Fibroblast of lung (primary cell): ENCODE measurements around the gene MYH10. TPM values are rescaled to one million over a fixed set of nuclear protein-coding genes. Genes with fewer than 3 reads are reported as not detected.

Experiments
- DNase-seq, 2 donors: peaks; one replicate each; pipeline versions ENCODE4 v3.0.0 to v3.0.0-alpha.2; 2010; ENCODE audit warnings: low read depth in 2 of 2
- H2AFZ ChIP-seq: 2 replicates; pipeline ENCODE4 v1.5.1; 2012; ENCODE audit warnings: low read length, control low read depth, inconsistent platforms
- H3K27ac ChIP-seq: 2 replicates; pipeline ENCODE4 v1.5.1; 2011; ENCODE audit warnings: low read length, control low read depth; ENCODE audit not compliant: insufficient read depth
- H3K27me3 ChIP-seq: 2 replicates; pipeline ENCODE4 v1.5.1; 2011; ENCODE audit warnings: mild to moderate bottlenecking, low read length; ENCODE audit not compliant: control insufficient read depth, insufficient read depth
- H3K36me3 ChIP-seq: 2 replicates; pipeline ENCODE4 v1.5.1; 2011; ENCODE audit warnings: low read length; ENCODE audit not compliant: control insufficient read depth, insufficient read depth
- H3K4me1 ChIP-seq: 2 replicates; pipeline ENCODE4 v1.5.1; 2011; ENCODE audit warnings: low read length; ENCODE audit not compliant: control insufficient read depth, insufficient read depth; ENCODE audit errors: extremely low read depth
- H3K4me2 ChIP-seq: 2 replicates; pipeline ENCODE4 v1.5.1; 2011; ENCODE audit warnings: low read length, control low read depth; ENCODE audit not compliant: insufficient read depth; ENCODE audit errors: extremely low read depth
- H3K4me3 ChIP-seq, 4 experiments: fragments of 200-600 bp in 1 of 4; sonication (generic) in 1 of 4; replicated peaks in 1 of 4; 2 replicates each; pipeline ENCODE4 v1.5.1; 2011 to 2016; ENCODE audit warnings: low read length in 4 of 4, low read depth in 3 of 4, mild to moderate bottlenecking in 3 of 4, control low read depth in 2 of 4, inconsistent platforms in 1 of 4, mixed read lengths in 1 of 4; ENCODE audit not compliant: insufficient read depth in 1 of 4; ENCODE audit errors: control extremely low read depth in 1 of 4
- H3K79me2 ChIP-seq: 2 replicates; pipeline ENCODE4 v1.5.1; 2012; ENCODE audit warnings: mild to moderate bottlenecking, low read length, inconsistent platforms; ENCODE audit not compliant: control insufficient read depth, insufficient read depth
- H3K9ac ChIP-seq: 2 replicates; pipeline ENCODE4 v1.5.1; 2011; ENCODE audit warnings: mild to moderate bottlenecking, low read length, control low read depth; ENCODE audit not compliant: insufficient read depth
- H3K9me3 ChIP-seq: 2 replicates; pipeline ENCODE4 v1.5.1; 2012; ENCODE audit warnings: low read depth, low read length; ENCODE audit not compliant: control insufficient read depth, insufficient read depth
- H4K20me1 ChIP-seq: 2 replicates; pipeline ENCODE4 v1.5.1; 2011; ENCODE audit warnings: low read length; ENCODE audit not compliant: control insufficient read depth, insufficient read depth; ENCODE audit errors: extremely low read depth
- EZH2 ChIP-seq: IDR thresholded peaks from 2 replicates; pipeline ENCODE4 v1.5.1; 2012; ENCODE audit warnings: low read length, control low read depth, mild to moderate bottlenecking; ENCODE audit errors: missing control alignments
- polyA plus RNA-seq, 2 donors: library from polyadenylated mRNA; depleted of rRNA in 1 of 2; stranded (reverse) in 1 of 2; unstranded in 1 of 2; fragments of >200 nt; gene quantifications; 2 replicates each; pipeline ENCODE4 v1.2.1, GENCODE V29; 2011 to 2012; ENCODE audit warnings: missing spikeins in 1 of 2
- total RNA-seq: library from RNA; depleted of rRNA; stranded (reverse); fragments of >200 nt; gene quantifications from 2 replicates; pipeline ENCODE4 v1.2.1, GENCODE V29; 2014
- TF ChIP-seq, protein P1 (sequence below), 2 donors: IDR thresholded peaks in 1 of 2; conservative IDR thresholded peaks in 1 of 2; 1 replicate in 1 of 2; 2 replicates in 1 of 2; pipeline ENCODE4 v1.5.1; 2011 to 2012; ENCODE audit warnings: low read length in 2 of 2, control low read depth in 1 of 2, inconsistent platforms in 1 of 2, low read depth in 1 of 2, mild to moderate bottlenecking in 1 of 2

The MYH10 gene
- total and polyA plus RNA-seq, 2 donors (not counting 1 experiment from before 2014, with no cell fraction given), result 54.6 to 104 TPM

GRCh38 chr17:8518326-8518725 lies 112.2 kb downstream of the MYH10 start:
- Histone ChIP-seq H3K4me2 (no peak overlapping the region), H3K4me1 (no peaks in the 10 kb centered on the region), H3K27ac (no peak overlapping the region), H3K79me2 (no peaks in the 10 kb centered on the region), H4K20me1 (no peaks in the 10 kb centered on the region), H3K36me3 (peaks cover 6% of the 10 kb centered on the region), H3K9ac (no peak overlapping the region), H3K9me3 (no peaks in the 10 kb centered on the region), H3K27me3 (no peaks in the 10 kb centered on the region), H2AFZ (no peak overlapping the region), H3K4me3 (no peak overlapping the region)
- TF ChIP-seq, protein P1, sequence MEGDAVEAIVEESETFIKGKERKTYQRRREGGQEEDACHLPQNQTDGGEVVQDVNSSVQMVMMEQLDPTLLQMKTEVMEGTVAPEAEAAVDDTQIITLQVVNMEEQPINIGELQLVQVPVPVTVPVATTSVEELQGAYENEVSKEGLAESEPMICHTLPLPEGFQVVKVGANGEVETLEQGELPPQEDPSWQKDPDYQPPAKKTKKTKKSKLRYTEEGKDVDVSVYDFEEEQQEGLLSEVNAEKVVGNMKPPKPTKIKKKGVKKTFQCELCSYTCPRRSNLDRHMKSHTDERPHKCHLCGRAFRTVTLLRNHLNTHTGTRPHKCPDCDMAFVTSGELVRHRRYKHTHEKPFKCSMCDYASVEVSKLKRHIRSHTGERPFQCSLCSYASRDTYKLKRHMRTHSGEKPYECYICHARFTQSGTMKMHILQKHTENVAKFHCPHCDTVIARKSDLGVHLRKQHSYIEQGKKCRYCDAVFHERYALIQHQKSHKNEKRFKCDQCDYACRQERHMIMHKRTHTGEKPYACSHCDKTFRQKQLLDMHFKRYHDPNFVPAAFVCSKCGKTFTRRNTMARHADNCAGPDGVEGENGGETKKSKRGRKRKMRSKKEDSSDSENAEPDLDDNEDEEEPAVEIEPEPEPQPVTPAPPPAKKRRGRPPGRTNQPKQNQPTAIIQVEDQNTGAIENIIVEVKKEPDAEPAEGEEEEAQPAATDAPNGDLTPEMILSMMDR (conservative IDR thresholded peaks at IDR 0.05 in 1 of 2, IDR thresholded peaks at IDR 0.05 in 1 of 2; ENCODE audit: low read depth in 1 of 2, low read length in 2 of 2), result no peak
- no peak for TF ChIP-seq EZH2
- DNase-seq, result no peak

DNA sequence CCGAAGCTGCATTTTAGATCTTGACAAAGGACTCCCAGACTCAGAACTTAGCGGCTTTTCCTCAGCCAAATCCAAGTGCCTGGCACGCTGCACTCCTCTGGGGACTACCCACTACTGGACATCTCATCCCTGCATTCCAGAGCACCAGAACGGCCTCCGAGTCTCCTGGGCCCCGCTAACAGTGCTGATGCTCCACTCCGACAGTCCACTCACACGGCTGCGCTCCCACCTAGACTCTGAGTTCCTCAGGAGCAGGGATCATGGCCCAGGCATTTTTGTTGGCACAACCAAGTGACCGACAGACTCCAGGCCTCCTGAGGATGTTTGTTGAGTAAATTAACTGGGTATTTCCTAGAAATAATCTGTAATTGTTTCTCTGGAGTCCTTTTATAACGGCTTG lies 115.7 kb downstream of the MYH10 start:
- DNase-seq, result no peak
- H3K4me2 ChIP-seq, result no peak overlapping the region
- no peaks in the 10 kb centered on the region for H4K20me1 ChIP-seq
- TF ChIP-seq EZH2, result no peak
- TF ChIP-seq, protein P1 (conservative IDR thresholded peaks at IDR 0.05 in 1 of 2, IDR thresholded peaks at IDR 0.05 in 1 of 2; ENCODE audit: low read depth in 1 of 2, low read length in 2 of 2), result no peak
- no peaks in the 10 kb centered on the region for H3K79me2 ChIP-seq
- no peak overlapping the region for H2AFZ ChIP-seq
- peaks cover 6% of the 10 kb centered on the region for H3K36me3 ChIP-seq
- no peaks in the 10 kb centered on the region for H3K27me3 ChIP-seq
- H3K9me3 ChIP-seq, result no peaks in the 10 kb centered on the region
- H3K4me1 ChIP-seq, result no peaks in the 10 kb centered on the region
- no peak overlapping the region for H3K9ac ChIP-seq
- no peak overlapping the region for H3K4me3 ChIP-seq
- no peak overlapping the region for H3K27ac ChIP-seq

DNA sequence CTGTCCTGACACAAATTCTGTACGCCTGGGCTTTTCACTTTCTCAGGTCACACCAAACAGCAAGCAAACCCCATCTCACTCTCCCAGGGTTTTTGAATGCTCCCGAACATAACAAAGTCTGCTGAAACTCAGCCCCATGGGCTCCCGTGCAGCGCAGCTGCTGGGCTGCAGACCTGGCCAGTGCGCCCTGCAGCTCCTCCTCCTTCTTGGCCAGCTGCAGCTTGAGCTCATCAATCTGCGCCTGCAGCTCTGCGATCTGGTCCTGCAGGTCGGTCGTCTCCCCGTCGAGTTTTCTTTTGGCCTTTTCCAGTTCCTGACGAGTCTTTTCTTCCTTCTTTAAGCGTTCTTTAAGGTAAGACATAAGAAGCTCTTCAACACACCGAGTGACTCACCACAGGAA lies 124.4 kb downstream of the MYH10 start:
- H4K20me1 ChIP-seq, result no peaks in the 10 kb centered on the region
- no peak overlapping the region for H3K9ac ChIP-seq
- no peak overlapping the region for H3K27ac ChIP-seq
- H3K79me2 ChIP-seq, result no peaks in the 10 kb centered on the region
- no peak overlapping the region for H2AFZ ChIP-seq
- H3K4me2 ChIP-seq, result no peak overlapping the region
- H3K4me1 ChIP-seq, result no peaks in the 10 kb centered on the region
- H3K4me3 ChIP-seq, result no peak overlapping the region
- DNase-seq, result no peak
- no peaks in the 10 kb centered on the region for H3K9me3 ChIP-seq
- H3K36me3 ChIP-seq, result peaks cover 4% of the 10 kb centered on the region
- no peaks in the 10 kb centered on the region for H3K27me3 ChIP-seq
- TF ChIP-seq EZH2, result no peak
- TF ChIP-seq, protein P1 (conservative IDR thresholded peaks at IDR 0.05 in 1 of 2, IDR thresholded peaks at IDR 0.05 in 1 of 2; ENCODE audit: low read depth in 1 of 2, low read length in 2 of 2), result no peak
